Stomach (tissue), 19 donors: ENCODE results near the gene SNRK. TPM values are rescaled to one million over a fixed set of nuclear protein-coding genes. Genes with fewer than 3 reads are reported as not detected.

Experiments used
- DNase-seq, 2 donors: peaks; one replicate each; pipeline versions ENCODE4 v3.0.0 to v3.0.0-alpha.2; 2013 to 2019
- H3K27ac ChIP-seq, 5 donors: fragments of 200-600 bp in 4 of 5; sonication (generic) in 4 of 5; one replicate each; pipeline ENCODE4 v1.5.1; 2013 to 2019; ENCODE audit warnings: mild to moderate bottlenecking in 1 of 5, moderate library complexity in 1 of 5
- H3K27me3 ChIP-seq, 3 donors: fragments of 200-600 bp; sonication (generic); one replicate each; pipeline ENCODE4 v1.5.1; 2017 to 2019; ENCODE audit warnings: mixed run types in 1 of 3
- H3K36me3 ChIP-seq, 4 donors: fragments of 200-600 bp; sonication (generic); 1 replicate in 3 of 4; 2 replicates in 1 of 4; pipeline ENCODE4 v1.5.1; 2016 to 2019
- H3K4me1 ChIP-seq, 4 donors: fragments of 200-600 bp; sonication (generic); one replicate each; pipeline ENCODE4 v1.5.1; 2016 to 2019
- H3K4me3 ChIP-seq, 4 donors: fragments of 200-600 bp; sonication (generic) in 3 of 4; one replicate each; pipeline ENCODE4 v1.5.1; 2016 to 2019; ENCODE audit warnings: mild to moderate bottlenecking in 1 of 4
- H3K9me3 ChIP-seq, 4 donors: fragments of 200-600 bp; sonication (generic); one replicate each; pipeline ENCODE4 v1.5.1; 2016 to 2019
- CTCF ChIP-seq, 7 experiments: fragments of 450-650 bp in 4 of 7; fragments of 200-600 bp in 3 of 7; sonication (generic) in 3 of 7; IDR thresholded peaks; one replicate each; pipeline ENCODE4 v1.5.1; 2016 to 2019; ENCODE audit warnings: antibody characterized with exemption in 7 of 7, control low read depth in 2 of 7, mild to moderate bottlenecking in 1 of 7
- EP300 ChIP-seq: sonication (generic); formaldehyde crosslinking; IDR thresholded peaks from one replicate; pipeline ENCODE4 v1.6.1; 2017; ENCODE audit warnings: antibody characterized with exemption
- POLR2A ChIP-seq, 4 donors: fragments of 450-650 bp; IDR thresholded peaks; one replicate each; pipeline ENCODE4 v1.6.1; 2016; ENCODE audit warnings: antibody characterized with exemption in 4 of 4, control low read depth in 2 of 4, mild to moderate bottlenecking in 1 of 4, moderate library complexity in 1 of 4
- POLR2AphosphoS5 ChIP-seq, 3 donors: sonication (generic); formaldehyde crosslinking; IDR thresholded peaks; one replicate each; pipeline ENCODE4 v1.6.1; 2016; ENCODE audit warnings: antibody characterized with exemption in 3 of 3
- WGBS, 5 donors: extraction: QIAGEN DNeasy Blood & Tissue Kit in 3 of 5; methylation state at CpG; one replicate each; pipeline versions ENCODE4 v1.1.5 to v1.1.7; 2013 to 2018; 5-methylcytosine and 5-hydroxymethylcytosine counted together
- intact Hi-C: fragments of 100-400 bp; cut with DNase I; formaldehyde crosslinking; loops from one replicate; pipeline ENCODE4 v1.15.1; 2023; ENCODE audit warnings: low total_unique reads
- long read RNA-seq, 10 donors: transcript quantifications; one replicate each; lab custom pipeline, GENCODE V29; 2026
- polyA plus RNA-seq, 3 donors: library from polyadenylated mRNA; stranded (reverse); fragments of 200-250 nt; gene quantifications; one replicate each; pipeline ENCODE4 v1.2.3, GENCODE V29; 2013
- total RNA-seq, 5 donors: library from RNA; depleted of rRNA; stranded (reverse); fragments of >200 nt; gene quantifications; one replicate each; pipeline versions ENCODE4 v1.1.0 to v1.2.3, GENCODE V29; 2014 to 2016
- donor health status: healthy with polysubstance abuse.
- donor health status: Bipolar disorder and iron deficiency.
- donor health status: healthy.

The SNRK gene
- total RNA-seq (100 to 1,000 TPM in 1 of 5 donors, 10 to 100 TPM in 4; 35.9 to 183 (median 41.1) TPM), polyA plus RNA-seq (10 to 100 TPM in 1 of 3 donors, 1 to 10 TPM in 2; 8.2 to 13.9 (median 9.2) TPM)
- long read RNA-seq, donor 1, full-length matches to known transcripts: 1 of 1 reads
- long read RNA-seq, donor 1, partial matches to known transcripts: 0 of 1 reads
- long read RNA-seq, donor 1, other reads (novel, unspliced or antisense): 0 of 1 reads
- long read RNA-seq, donor 2: 0 reads
- long read RNA-seq, donor 3: 0 reads
- long read RNA-seq, donor 4, full-length matches to known transcripts: 1 of 1 reads
- long read RNA-seq, donor 4, partial matches to known transcripts: 0 of 1 reads
- long read RNA-seq, donor 4, other reads (novel, unspliced or antisense): 0 of 1 reads
- long read RNA-seq, donor 5, full-length matches to known transcripts: 4 of 4 reads
- long read RNA-seq, donor 5, partial matches to known transcripts: 0 of 4 reads
- long read RNA-seq, donor 5, other reads (novel, unspliced or antisense): 0 of 4 reads
- long read RNA-seq, donor 6: 0 reads
- long read RNA-seq, donor 7, full-length matches to known transcripts: 2 of 2 reads
- long read RNA-seq, donor 7, partial matches to known transcripts: 0 of 2 reads
- long read RNA-seq, donor 7, other reads (novel, unspliced or antisense): 0 of 2 reads
- long read RNA-seq, donor 8, full-length matches to known transcripts: 2 of 2 reads
- long read RNA-seq, donor 8, partial matches to known transcripts: 0 of 2 reads
- long read RNA-seq, donor 8, other reads (novel, unspliced or antisense): 0 of 2 reads
- long read RNA-seq, donor 9: 0 reads
- long read RNA-seq, donor 10, full-length matches to known transcripts: 3 of 3 reads
- long read RNA-seq, donor 10, partial matches to known transcripts: 0 of 3 reads
- long read RNA-seq, donor 10, other reads (novel, unspliced or antisense): 0 of 3 reads

- intact Hi-C loops: no loop called here
- peak within 1 kb of the TSS; percentile 84 to 100 (median 97) for H3K27ac ChIP-seq
- peaks cover 34 to 51% (median 44%) of the 10 kb centered on the region in 4 donors for H3K4me1 ChIP-seq
- DNase-seq: peak; percentile 94 to 96
- WGBS, 5 donors: 0 to 1% (median 1%) methylated on average over 55 to 91 of the region's 91 CpGs
- TF ChIP-seq POLR2AphosphoS5 (IDR thresholded peaks at IDR 0.05) (peak; percentile 91 to 96 (median 93)), EP300 (no peak), POLR2A (IDR thresholded peaks at IDR 0.05) (peak in 1 of 4 donors; percentile 32), CTCF (IDR thresholded peaks at IDR 0.05) (peak in 5 of 7 experiments; percentile 13 to 44 (median 24))
- H3K4me3 ChIP-seq: peak within 1 kb of the TSS; percentile 56 to 68 (median 66)
- H3K36me3 ChIP-seq: no peaks in the 10 kb centered on the region
- no peaks in the 10 kb centered on the region for H3K9me3 ChIP-seq
- H3K27me3 ChIP-seq: no peaks in the 10 kb centered on the region
Observed at GRCh38 chr3:43286115-43286840, at the start of gene SNRK. TSS of gene SNRK (plus strand) at chr3:43286540. CDS start at chr3:43303204, 16,664 bp downstream.

DNA sequence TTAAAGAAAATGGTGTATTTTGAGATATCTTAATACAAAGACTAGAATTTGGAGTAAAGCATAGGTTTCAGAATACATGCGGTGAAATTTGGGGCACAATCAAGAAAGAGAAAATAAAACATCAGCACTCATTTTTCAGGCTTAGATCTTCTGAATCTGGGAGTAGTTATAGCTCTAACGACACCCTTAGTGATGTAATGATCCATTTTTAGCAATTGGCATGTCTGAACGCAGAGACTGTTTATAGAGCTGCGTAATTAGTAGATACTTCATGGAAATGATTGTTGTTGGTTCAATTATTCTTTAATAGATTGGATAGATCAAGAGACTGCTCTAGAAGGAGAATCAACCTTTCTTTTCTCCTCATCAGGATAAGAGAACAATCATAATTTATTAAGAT, 47.5 kb upstream of the SNRK start:
- TF ChIP-seq POLR2AphosphoS5 (IDR thresholded peaks at IDR 0.05) (no peak), EP300 (no peak), CTCF (IDR thresholded peaks at IDR 0.05) (no peak), POLR2A (IDR thresholded peaks at IDR 0.05) (no peak)
- peaks cover 0 to 9% (median 4%) of the 10 kb centered on the region in 4 donors for H3K9me3 ChIP-seq
- no peak overlapping the region for H3K4me3 ChIP-seq
- no peaks in the 10 kb centered on the region for H3K36me3 ChIP-seq
- no peak for DNase-seq
- H3K27ac ChIP-seq: no peak overlapping the region
- 58 to 65% (median 59%) methylated on average over 4 of the region's 4 CpGs for WGBS, 5 donors
- intact Hi-C loops: no loop called here
- no peaks in the 10 kb centered on the region for H3K4me1 ChIP-seq
- no peaks in the 10 kb centered on the region for H3K27me3 ChIP-seq

DNA sequence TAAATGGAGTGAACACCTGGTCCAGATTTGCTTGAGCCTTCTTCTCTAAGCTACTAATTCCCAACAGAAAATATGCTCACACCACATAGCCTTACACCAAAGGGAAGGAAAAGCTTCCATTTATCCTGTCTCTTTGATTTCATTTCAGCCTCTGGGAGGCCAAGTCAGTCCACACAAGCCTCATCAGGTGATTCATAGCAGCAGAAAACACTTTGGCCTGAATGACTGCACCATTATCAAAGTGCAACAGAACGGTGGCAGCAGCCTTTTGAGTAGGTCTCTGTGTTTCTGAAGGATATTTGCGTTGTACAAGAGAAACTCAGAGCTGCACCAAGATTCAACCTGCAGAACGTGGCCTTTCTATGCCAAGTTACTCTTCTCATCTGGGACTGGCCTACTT, 46.6 kb upstream of the SNRK start:
- no peaks in the 10 kb centered on the region for H3K27me3 ChIP-seq
- H3K4me3 ChIP-seq: no peak overlapping the region
- peaks cover 0 to 9% (median 4%) of the 10 kb centered on the region in 4 donors for H3K9me3 ChIP-seq
- H3K4me1 ChIP-seq: no peaks in the 10 kb centered on the region
- no peak for DNase-seq
- intact Hi-C loops: no loop called here
- H3K36me3 ChIP-seq: no peaks in the 10 kb centered on the region
- WGBS, 5 donors: 78 to 92% (median 82%) methylated on average over 3 of the region's 3 CpGs
- no peak overlapping the region for H3K27ac ChIP-seq
- TF ChIP-seq CTCF (IDR thresholded peaks at IDR 0.05) (no peak), POLR2A (IDR thresholded peaks at IDR 0.05) (no peak), EP300 (no peak), POLR2AphosphoS5 (IDR thresholded peaks at IDR 0.05) (no peak)
